ENCODE results near the gene LRP2BP.
A peak's percentile ranks its signal among the peaks of the same experiment; 100 is the strongest.

The LRP2BP gene

DNA sequence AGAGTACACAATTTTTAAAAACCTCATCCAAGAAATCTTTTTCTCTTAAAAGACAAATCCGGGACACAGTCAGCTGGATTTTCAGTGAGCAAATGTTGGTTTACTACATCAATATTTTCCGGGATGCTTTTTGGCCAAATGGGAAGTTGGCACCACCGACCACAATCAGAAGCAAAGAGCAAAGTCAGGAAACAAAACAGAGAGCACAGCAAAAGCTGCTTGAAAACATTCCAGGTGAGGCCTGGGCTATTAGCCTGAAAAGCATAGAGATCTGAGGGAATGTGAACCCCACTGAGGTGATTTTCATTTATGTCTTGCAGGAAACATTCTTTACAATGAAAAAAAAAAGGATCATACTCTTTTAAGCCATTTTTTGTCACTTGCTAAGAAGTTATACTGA, 33.9 kb downstream of the LRP2BP start:
- TF ChIP-seq, protein P1, sequence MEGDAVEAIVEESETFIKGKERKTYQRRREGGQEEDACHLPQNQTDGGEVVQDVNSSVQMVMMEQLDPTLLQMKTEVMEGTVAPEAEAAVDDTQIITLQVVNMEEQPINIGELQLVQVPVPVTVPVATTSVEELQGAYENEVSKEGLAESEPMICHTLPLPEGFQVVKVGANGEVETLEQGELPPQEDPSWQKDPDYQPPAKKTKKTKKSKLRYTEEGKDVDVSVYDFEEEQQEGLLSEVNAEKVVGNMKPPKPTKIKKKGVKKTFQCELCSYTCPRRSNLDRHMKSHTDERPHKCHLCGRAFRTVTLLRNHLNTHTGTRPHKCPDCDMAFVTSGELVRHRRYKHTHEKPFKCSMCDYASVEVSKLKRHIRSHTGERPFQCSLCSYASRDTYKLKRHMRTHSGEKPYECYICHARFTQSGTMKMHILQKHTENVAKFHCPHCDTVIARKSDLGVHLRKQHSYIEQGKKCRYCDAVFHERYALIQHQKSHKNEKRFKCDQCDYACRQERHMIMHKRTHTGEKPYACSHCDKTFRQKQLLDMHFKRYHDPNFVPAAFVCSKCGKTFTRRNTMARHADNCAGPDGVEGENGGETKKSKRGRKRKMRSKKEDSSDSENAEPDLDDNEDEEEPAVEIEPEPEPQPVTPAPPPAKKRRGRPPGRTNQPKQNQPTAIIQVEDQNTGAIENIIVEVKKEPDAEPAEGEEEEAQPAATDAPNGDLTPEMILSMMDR (IDR thresholded peaks at IDR 0.05; ENCODE audit: low read depth, low read length, missing control alignments) = no peak
- H3K36me3 ChIP-seq (replicated peaks) = no peaks in the 10 kb centered on the region
- DNase-seq = no peak
- no peak overlapping the region for H3K27ac ChIP-seq
- in situ Hi-C loops (cut with HindIII; ENCODE audit: low pct_ligation_motif_present, low sequenced_read_pairs) = no loop called here
- H3K27me3 ChIP-seq (replicated peaks) = no peaks in the 10 kb centered on the region
- no peak overlapping the region for H3K4me3 ChIP-seq (ENCODE audit: low read depth, low read length)

DNA sequence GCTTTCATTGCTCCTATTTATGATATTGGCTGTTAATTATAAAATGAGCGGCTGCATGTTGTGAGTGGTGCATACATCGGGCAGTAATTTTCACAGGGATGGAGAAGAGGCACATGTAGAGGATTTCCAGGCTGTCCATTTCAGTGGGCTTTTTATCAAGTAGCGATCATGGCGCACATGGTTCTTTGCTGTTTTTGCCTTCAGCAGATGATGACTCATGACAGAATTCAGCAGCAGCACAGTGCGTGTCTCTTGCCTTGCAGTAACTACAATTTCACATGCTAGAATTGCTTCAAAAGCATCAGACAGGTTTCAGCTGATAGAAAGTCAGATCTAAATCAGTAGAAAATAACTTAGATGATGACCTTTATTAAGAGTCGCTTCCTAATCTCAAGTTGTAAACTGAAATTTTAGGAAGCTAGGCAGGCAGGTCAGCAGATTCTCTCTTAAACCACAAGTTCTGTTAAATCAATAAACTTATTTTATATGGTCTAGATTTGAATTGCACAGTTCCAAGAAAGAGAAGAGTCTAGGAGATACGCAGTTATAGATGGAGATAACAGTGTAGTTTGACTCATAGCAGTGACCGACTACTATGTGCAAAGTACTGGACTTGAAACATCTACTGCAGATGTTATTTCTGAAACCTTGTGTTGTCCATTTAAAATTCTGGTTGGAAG, 35.8 kb downstream of the LRP2BP start:
- H3K27ac ChIP-seq = peak overlapping the region; percentile 99
- in situ Hi-C loops (cut with HindIII; ENCODE audit: low pct_ligation_motif_present, low sequenced_read_pairs) = no loop called here
- H3K4me3 ChIP-seq (ENCODE audit: low read depth, low read length) = no peak overlapping the region
- H3K36me3 ChIP-seq (replicated peaks) = no peaks in the 10 kb centered on the region
- DNase-seq = peak; percentile 88
- TF ChIP-seq, protein P1 (IDR thresholded peaks at IDR 0.05; ENCODE audit: low read depth, low read length, missing control alignments) = no peak
- no peaks in the 10 kb centered on the region for H3K27me3 ChIP-seq (replicated peaks)

GRCh38 chr4:185358959-185359358, 36.8 kb downstream of the LRP2BP start:
- H3K27ac ChIP-seq = peak overlapping the region; percentile 99
- H3K27me3 ChIP-seq (replicated peaks) = no peaks in the 10 kb centered on the region
- in situ Hi-C loops (cut with HindIII; ENCODE audit: low pct_ligation_motif_present, low sequenced_read_pairs) = no loop called here
- TF ChIP-seq, protein P1 (IDR thresholded peaks at IDR 0.05; ENCODE audit: low read depth, low read length, missing control alignments) = no peak
- peak; percentile 87 for DNase-seq
- H3K4me3 ChIP-seq (ENCODE audit: low read depth, low read length) = no peak overlapping the region
- H3K36me3 ChIP-seq (replicated peaks) = peaks cover 5% of the 10 kb centered on the region

DNA sequence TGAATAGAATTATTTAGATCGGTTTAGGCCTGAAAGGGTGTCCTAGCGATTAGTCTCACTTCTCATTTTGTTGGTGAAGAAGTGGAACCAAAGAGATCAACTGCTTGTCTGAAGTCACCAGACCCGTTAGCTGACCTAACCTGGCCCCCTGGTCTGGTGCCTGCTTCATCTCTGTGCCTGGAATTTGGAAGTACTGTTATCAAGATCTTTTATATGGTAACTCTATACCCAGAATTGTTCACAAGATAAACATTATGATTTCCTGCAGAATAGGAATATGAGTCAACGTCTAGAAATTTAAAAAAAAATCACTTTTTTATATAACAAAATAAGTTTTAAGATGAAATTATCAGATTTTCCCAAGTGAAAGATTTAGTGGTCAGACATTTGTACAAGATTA, 37.2 kb downstream of the LRP2BP start:
- Histone ChIP-seq H3K4me3 (ENCODE audit: low read depth, low read length) (no peak overlapping the region), H3K27me3 (replicated peaks) (no peaks in the 10 kb centered on the region), H3K36me3 (replicated peaks) (peaks cover 5% of the 10 kb centered on the region), H3K27ac (peak overlapping the region; percentile 99)
- peak; percentile 89 for DNase-seq
- in situ Hi-C loops (cut with HindIII; ENCODE audit: low pct_ligation_motif_present, low sequenced_read_pairs) = no loop called here
- TF ChIP-seq, protein P1 (IDR thresholded peaks at IDR 0.05; ENCODE audit: low read depth, low read length, missing control alignments) = no peak

DNA sequence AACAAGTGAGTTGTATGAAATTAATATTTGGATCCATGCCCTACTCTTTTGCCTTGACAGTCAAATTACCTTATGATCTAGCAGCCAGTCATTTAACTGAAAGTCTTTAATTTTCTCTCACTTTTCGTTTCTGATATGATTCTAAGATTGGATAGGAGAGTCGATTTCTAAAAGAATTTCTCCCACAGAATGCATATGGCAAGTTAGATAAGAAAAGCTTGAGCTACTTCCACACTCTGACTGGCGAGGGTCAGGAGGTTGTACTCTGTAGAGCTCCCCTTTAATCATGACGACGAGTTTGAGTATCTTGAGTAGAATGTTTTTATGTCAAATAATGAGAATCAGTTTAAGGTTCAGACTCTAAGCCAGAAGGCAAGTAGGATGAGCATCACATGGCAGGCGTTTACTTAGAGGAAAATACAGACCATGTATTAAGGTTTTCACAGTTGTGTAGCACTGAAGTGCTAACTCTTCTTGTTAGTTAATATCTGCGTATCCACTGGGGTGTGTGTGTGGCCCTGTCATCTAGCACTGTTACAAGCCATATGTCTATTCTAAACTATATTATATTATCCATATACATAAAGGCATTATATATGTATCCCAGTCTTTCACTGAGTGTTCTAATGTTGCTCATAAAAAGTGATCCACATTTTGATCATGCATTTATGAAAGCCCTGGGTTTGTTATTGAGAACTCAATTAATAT, 37.8 kb downstream of the LRP2BP start:
- in situ Hi-C loops (cut with HindIII; ENCODE audit: low pct_ligation_motif_present, low sequenced_read_pairs) = no loop called here
- Histone ChIP-seq H3K4me3 (ENCODE audit: low read depth, low read length) (no peak overlapping the region), H3K27me3 (replicated peaks) (no peaks in the 10 kb centered on the region), H3K36me3 (replicated peaks) (peaks cover 5% of the 10 kb centered on the region), H3K27ac (peak overlapping the region; percentile 99)
- TF ChIP-seq, protein P1 (IDR thresholded peaks at IDR 0.05; ENCODE audit: low read depth, low read length, missing control alignments) = no peak
- DNase-seq = no peak
